HL-60 (cell line): Measurements from ENCODE around the gene RPL21.

Experiments
- DNase-seq, 2 experiments: peaks; one replicate each; pipeline ENCODE4 v3.0.0-alpha.2; 2010 to 2020; ENCODE audit warnings: low read depth in 1 of 2, low spot score in 1 of 2
- H3K27ac ChIP-seq: fragments of 250-450 bp; sonication (Bioruptor Pico); replicated peaks from 2 replicates; pipeline ENCODE4 v1.5.1; 2020; ENCODE audit warnings: mild to moderate bottlenecking, moderate library complexity
- H3K27me3 ChIP-seq: fragments of 250-450 bp; sonication (Bioruptor Pico); 2 replicates; pipeline ENCODE4 v1.5.1; 2021; ENCODE audit warnings: mild to moderate bottlenecking, moderate library complexity; ENCODE audit not compliant: insufficient read depth, poor library complexity, severe bottlenecking
- H3K4me3 ChIP-seq: replicated peaks from 2 replicates; pipeline ENCODE4 v1.5.1; 2011; ENCODE audit warnings: mild to moderate bottlenecking, control low read depth, low read length; ENCODE audit not compliant: insufficient read depth
- CTCF ChIP-seq: IDR thresholded peaks from one replicate; pipeline ENCODE4 v1.5.1; 2011; ENCODE audit warnings: low read length, control low read depth, inconsistent platforms; ENCODE audit not compliant: insufficient read depth
- GABPA ChIP-seq: IDR thresholded peaks from 2 replicates; pipeline ENCODE4 v1.6.1; 2012; ENCODE audit warnings: low read depth
- POLR2AphosphoS5 ChIP-seq: IDR thresholded peaks from 2 replicates; pipeline ENCODE4 v1.6.1; 2012; ENCODE audit warnings: low read depth
- REST ChIP-seq: IDR thresholded peaks from 2 replicates; pipeline ENCODE4 v1.6.1; 2012; ENCODE audit warnings: low read depth; ENCODE audit not compliant: insufficient replicate concordance
- SPI1 ChIP-seq: IDR thresholded peaks from 2 replicates; pipeline ENCODE4 v1.6.1; 2012; ENCODE audit warnings: low read depth, mild to moderate bottlenecking, borderline replicate concordance

RPL21 gene

GRCh38 chr13:27266917-27267316 lies 15.6 kb downstream of the RPL21 start:
- H3K27ac ChIP-seq = 0 out of 2 replicates have a peak overlapping the region, but pooled peaks have one; percentile 6
- no peak for DNase-seq
- no peak for TF ChIP-seq SPI1
- TF ChIP-seq POLR2AphosphoS5 = no peak
- TF ChIP-seq REST = no peak
- TF ChIP-seq GABPA = no peak
- no peak for TF ChIP-seq CTCF
- peaks cover 4% of the 10 kb centered on the region for H3K27me3 ChIP-seq
- no peak overlapping the region for H3K4me3 ChIP-seq

- peaks cover 4% of the 10 kb centered on the region for H3K27me3 ChIP-seq
- no peak for TF ChIP-seq GABPA
- peak; percentile 23; the same call in 1 of the 2 replicates for TF ChIP-seq SPI1
- no peak overlapping the region for H3K4me3 ChIP-seq
- peak in 1 of 2 experiments; percentile 27 for DNase-seq
- no peak overlapping the region; the same call in 1 of the 2 replicates for H3K27ac ChIP-seq
Observed at GRCh38 chr13:27267596-27267995, 16.2 kb downstream of the RPL21 start.

GRCh38 chr13:27269114-27269665 lies 17.8 kb downstream of the RPL21 start:
- DNase-seq = no peak
- TF ChIP-seq REST = peak; percentile 63
- TF ChIP-seq POLR2AphosphoS5 = no peak
- TF ChIP-seq CTCF = no peak
- TF ChIP-seq SPI1 = no peak
- H3K27me3 ChIP-seq = peaks cover 6% of the 10 kb centered on the region

GRCh38 chr13:27270594-27271520 lies 19.5 kb downstream of the RPL21 start, which contains the start of gene RASL11A:
TSS of gene RASL11A (plus strand) at chr13:27270830. CDS start at chr13:27270945, 115 bp downstream.
- TF ChIP-seq SPI1 (no peak), CTCF (peak; percentile 48)
- Histone ChIP-seq H3K4me3 (peak within 1 kb of the TSS; percentile 92), H3K27ac (peak within 1 kb of the TSS; percentile 37; the same call in 1 of the 2 replicates), H3K27me3 (peaks cover 6% of the 10 kb centered on the region)
- peak in 1 of 2 experiments; percentile 70 for DNase-seq

More at GRCh38 chr13:27269114-27269665, 17.8 kb downstream of the RPL21 start:
- no peak overlapping the region for H3K27ac ChIP-seq
- H3K4me3 ChIP-seq = no peak overlapping the region
